Measurements from ENCODE around the gene ZNF362.

Gene ZNF362

GRCh38 chr1:33244143-33244808, 12.0 kb upstream of the ZNF362 start:
- no peaks in the 10 kb centered on the region for H3K36me3 ChIP-seq (ENCODE audit: control insufficient read depth, insufficient read depth, low read length)
- DNase-seq, result no peak
- no peaks in the 10 kb centered on the region for H3K9me3 ChIP-seq (ENCODE audit: control insufficient read depth, low read length)
- no peak overlapping the region for H3K27ac ChIP-seq (ENCODE audit: insufficient read depth, low read length, poor library complexity, severe bottlenecking)
- no peaks in the 10 kb centered on the region for H3K4me1 ChIP-seq (ENCODE audit: control insufficient read depth, insufficient read depth, low read length, poor library complexity, severe bottlenecking)
- no peaks in the 10 kb centered on the region for H3K27me3 ChIP-seq (replicated peaks; ENCODE audit: control insufficient read depth, insufficient read depth, low read length, poor library complexity, severe bottlenecking)
- no peak overlapping the region for H3K4me3 ChIP-seq (ENCODE audit: insufficient read depth, low read depth, low read length, poor library complexity, severe bottlenecking)

GRCh38 chr1:33244809-33245186, 11.5 kb upstream of the ZNF362 start:
- Histone ChIP-seq H3K27me3 (replicated peaks; ENCODE audit: control insufficient read depth, insufficient read depth, low read length, poor library complexity, severe bottlenecking) (peaks cover under 1% of the 10 kb centered on the region), H3K36me3 (ENCODE audit: control insufficient read depth, insufficient read depth, low read length) (no peaks in the 10 kb centered on the region), H3K27ac (ENCODE audit: insufficient read depth, low read length, poor library complexity, severe bottlenecking) (no peak overlapping the region), H3K4me3 (ENCODE audit: insufficient read depth, low read depth, low read length, poor library complexity, severe bottlenecking) (no peak overlapping the region), H3K9me3 (ENCODE audit: control insufficient read depth, low read length) (no peaks in the 10 kb centered on the region), H3K4me1 (ENCODE audit: control insufficient read depth, insufficient read depth, low read length, poor library complexity, severe bottlenecking) (no peaks in the 10 kb centered on the region)
- DNase-seq, result no peak

- peaks cover 3% of the 10 kb centered on the region for H3K27me3 ChIP-seq (replicated peaks; ENCODE audit: control insufficient read depth, insufficient read depth, low read length, poor library complexity, severe bottlenecking)
- H3K4me3 ChIP-seq (ENCODE audit: insufficient read depth, low read depth, low read length, poor library complexity, severe bottlenecking), result no peak overlapping the region
- no peak for DNase-seq
- H3K4me1 ChIP-seq (ENCODE audit: control insufficient read depth, insufficient read depth, low read length, poor library complexity, severe bottlenecking), result no peaks in the 10 kb centered on the region
- no peaks in the 10 kb centered on the region for H3K36me3 ChIP-seq (ENCODE audit: control insufficient read depth, insufficient read depth, low read length)
- no peaks in the 10 kb centered on the region for H3K9me3 ChIP-seq (ENCODE audit: control insufficient read depth, low read length)
- H3K27ac ChIP-seq (ENCODE audit: insufficient read depth, low read length, poor library complexity, severe bottlenecking), result no peak overlapping the region
These were observed 10.1 kb upstream of the ZNF362 start for GRCh38 chr1:33246171-33246570.

GRCh38 chr1:33247545-33247944, 8.7 kb upstream of the ZNF362 start:
- no peak for DNase-seq

GRCh38 chr1:33248244-33248643, 8.0 kb upstream of the ZNF362 start:
- peaks cover 3% of the 10 kb centered on the region for H3K27me3 ChIP-seq (replicated peaks; ENCODE audit: control insufficient read depth, insufficient read depth, low read length, poor library complexity, severe bottlenecking)
- no peaks in the 10 kb centered on the region for H3K9me3 ChIP-seq (ENCODE audit: control insufficient read depth, low read length)
- H3K27ac ChIP-seq (ENCODE audit: insufficient read depth, low read length, poor library complexity, severe bottlenecking), result no peak overlapping the region
- H3K4me3 ChIP-seq (ENCODE audit: insufficient read depth, low read depth, low read length, poor library complexity, severe bottlenecking), result no peak overlapping the region
- H3K36me3 ChIP-seq (ENCODE audit: control insufficient read depth, insufficient read depth, low read length), result no peaks in the 10 kb centered on the region
- DNase-seq, result no peak
- no peaks in the 10 kb centered on the region for H3K4me1 ChIP-seq (ENCODE audit: control insufficient read depth, insufficient read depth, low read length, poor library complexity, severe bottlenecking)

More at GRCh38 chr1:33247545-33247944, 8.7 kb upstream of the ZNF362 start:
- H3K4me3 ChIP-seq (ENCODE audit: insufficient read depth, low read depth, low read length, poor library complexity, severe bottlenecking), result no peak overlapping the region
- no peaks in the 10 kb centered on the region for H3K9me3 ChIP-seq (ENCODE audit: control insufficient read depth, low read length)
- H3K36me3 ChIP-seq (ENCODE audit: control insufficient read depth, insufficient read depth, low read length), result no peaks in the 10 kb centered on the region
- no peaks in the 10 kb centered on the region for H3K4me1 ChIP-seq (ENCODE audit: control insufficient read depth, insufficient read depth, low read length, poor library complexity, severe bottlenecking)
- peaks cover 3% of the 10 kb centered on the region for H3K27me3 ChIP-seq (replicated peaks; ENCODE audit: control insufficient read depth, insufficient read depth, low read length, poor library complexity, severe bottlenecking)
- H3K27ac ChIP-seq (ENCODE audit: insufficient read depth, low read length, poor library complexity, severe bottlenecking), result no peak overlapping the region

- no peaks in the 10 kb centered on the region for H3K4me1 ChIP-seq (ENCODE audit: control insufficient read depth, insufficient read depth, low read length, poor library complexity, severe bottlenecking)
These were observed 6.9 kb upstream of the ZNF362 start for GRCh38 chr1:33249422-33249821.

GRCh38 chr1:33250217-33250616, 6.1 kb upstream of the ZNF362 start:
- peaks cover 3% of the 10 kb centered on the region for H3K27me3 ChIP-seq (replicated peaks; ENCODE audit: control insufficient read depth, insufficient read depth, low read length, poor library complexity, severe bottlenecking)
- no peaks in the 10 kb centered on the region for H3K4me1 ChIP-seq (ENCODE audit: control insufficient read depth, insufficient read depth, low read length, poor library complexity, severe bottlenecking)
- DNase-seq, result no peak

More at GRCh38 chr1:33249422-33249821, 6.9 kb upstream of the ZNF362 start:
- DNase-seq, result no peak
- no peaks in the 10 kb centered on the region for H3K9me3 ChIP-seq (ENCODE audit: control insufficient read depth, low read length)
- no peak overlapping the region for H3K4me3 ChIP-seq (ENCODE audit: insufficient read depth, low read depth, low read length, poor library complexity, severe bottlenecking)
- H3K27ac ChIP-seq (ENCODE audit: insufficient read depth, low read length, poor library complexity, severe bottlenecking), result no peak overlapping the region
- H3K27me3 ChIP-seq (replicated peaks; ENCODE audit: control insufficient read depth, insufficient read depth, low read length, poor library complexity, severe bottlenecking), result peaks cover 3% of the 10 kb centered on the region
- no peaks in the 10 kb centered on the region for H3K36me3 ChIP-seq (ENCODE audit: control insufficient read depth, insufficient read depth, low read length)

GRCh38 chr1:33250724-33251123, 5.6 kb upstream of the ZNF362 start:
- Histone ChIP-seq H3K27me3 (replicated peaks; ENCODE audit: control insufficient read depth, insufficient read depth, low read length, poor library complexity, severe bottlenecking) (peaks cover 3% of the 10 kb centered on the region), H3K4me3 (ENCODE audit: insufficient read depth, low read depth, low read length, poor library complexity, severe bottlenecking) (no peak overlapping the region)

More at GRCh38 chr1:33250217-33250616, 6.1 kb upstream of the ZNF362 start:
- H3K27ac ChIP-seq (ENCODE audit: insufficient read depth, low read length, poor library complexity, severe bottlenecking), result no peak overlapping the region
- H3K36me3 ChIP-seq (ENCODE audit: control insufficient read depth, insufficient read depth, low read length), result no peaks in the 10 kb centered on the region
- no peak overlapping the region for H3K4me3 ChIP-seq (ENCODE audit: insufficient read depth, low read depth, low read length, poor library complexity, severe bottlenecking)
- no peaks in the 10 kb centered on the region for H3K9me3 ChIP-seq (ENCODE audit: control insufficient read depth, low read length)

GRCh38 chr1:33254491-33254890, 1.8 kb upstream of the ZNF362 start:
- no peak for DNase-seq
- peaks cover 14% of the 10 kb centered on the region for H3K4me1 ChIP-seq (ENCODE audit: control insufficient read depth, insufficient read depth, low read length, poor library complexity, severe bottlenecking)
- no peaks in the 10 kb centered on the region for H3K9me3 ChIP-seq (ENCODE audit: control insufficient read depth, low read length)
- no peaks in the 10 kb centered on the region for H3K36me3 ChIP-seq (ENCODE audit: control insufficient read depth, insufficient read depth, low read length)
- H3K27ac ChIP-seq (ENCODE audit: insufficient read depth, low read length, poor library complexity, severe bottlenecking), result no peak overlapping the region
- H3K27me3 ChIP-seq (replicated peaks; ENCODE audit: control insufficient read depth, insufficient read depth, low read length, poor library complexity, severe bottlenecking), result peaks cover 3% of the 10 kb centered on the region
- H3K4me3 ChIP-seq (ENCODE audit: insufficient read depth, low read depth, low read length, poor library complexity, severe bottlenecking), result no peak overlapping the region

More at GRCh38 chr1:33250724-33251123, 5.6 kb upstream of the ZNF362 start:
- no peak overlapping the region for H3K27ac ChIP-seq (ENCODE audit: insufficient read depth, low read length, poor library complexity, severe bottlenecking)
- H3K4me1 ChIP-seq (ENCODE audit: control insufficient read depth, insufficient read depth, low read length, poor library complexity, severe bottlenecking), result no peaks in the 10 kb centered on the region
- no peaks in the 10 kb centered on the region for H3K36me3 ChIP-seq (ENCODE audit: control insufficient read depth, insufficient read depth, low read length)
- DNase-seq, result no peak
- H3K9me3 ChIP-seq (ENCODE audit: control insufficient read depth, low read length), result no peaks in the 10 kb centered on the region

- peak in 1 of 3 donors; percentile 5 for DNase-seq
- Histone ChIP-seq H3K36me3 (ENCODE audit: control insufficient read depth, insufficient read depth, low read length) (no peaks in the 10 kb centered on the region), H3K27ac (ENCODE audit: insufficient read depth, low read length, poor library complexity, severe bottlenecking) (peak overlapping the region; percentile 57), H3K9me3 (ENCODE audit: control insufficient read depth, low read length) (no peaks in the 10 kb centered on the region), H3K4me3 (ENCODE audit: insufficient read depth, low read depth, low read length, poor library complexity, severe bottlenecking) (peak overlapping the region; percentile 35), H3K4me1 (ENCODE audit: control insufficient read depth, insufficient read depth, low read length, poor library complexity, severe bottlenecking) (peaks cover 14% of the 10 kb centered on the region), H3K27me3 (replicated peaks; ENCODE audit: control insufficient read depth, insufficient read depth, low read length, poor library complexity, severe bottlenecking) (no peaks in the 10 kb centered on the region)
These were observed 708 bp upstream of the ZNF362 start for GRCh38 chr1:33255347-33256220.
